Stimulated activated CD4-positive, alpha-beta T cell treated with anti-CD3 and anti-CD28 coated beads, Interleukin-1b, Interleukin-23, amount 100 ng/mL, for 4 hours (primary cell): ENCODE results near the gene RABGAP1L.
"Not testable (repeated sequence)": the region's sequence is repeated elsewhere in the genome, so short reads cannot be mapped to it uniquely, and the experiment has no call there.

Source experiments
- DNase-seq, 2 donors: peaks; one replicate each; pipeline ENCODE4 v3.0.0-alpha.2; 2020; ENCODE audit warnings: low read depth in 2 of 2

Gene RABGAP1L

GRCh38 chr1:174153085-174153824 lies 6.1 kb upstream of the RABGAP1L start:
- DNase-seq: no peak

GRCh38 chr1:174153825-174154107 lies 5.6 kb upstream of the RABGAP1L start:
- no peak for DNase-seq

- DNase-seq: no peak
Measured at GRCh38 chr1:174156437-174156836, 2.9 kb upstream of the RABGAP1L start.

- no peak for DNase-seq
Measured at GRCh38 chr1:174157157-174157806, 2.0 kb upstream of the RABGAP1L start.

- DNase-seq: no peak
Measured at GRCh38 chr1:174158767-174159251, 511 bp upstream of the RABGAP1L start.

GRCh38 chr1:174160109-174160473 lies 771 bp downstream of the RABGAP1L start:
- DNase-seq: no peak

GRCh38 chr1:174160603-174161002 lies 1.3 kb downstream of the RABGAP1L start:
- no peak for DNase-seq

GRCh38 chr1:174161813-174162212 lies 2.5 kb downstream of the RABGAP1L start:
- no peak for DNase-seq

GRCh38 chr1:174164826-174165225 lies 5.5 kb downstream of the RABGAP1L start:
- DNase-seq: no peak

GRCh38 chr1:174165471-174166137 lies 6.3 kb downstream of the RABGAP1L start:
- no peak for DNase-seq

- no peak for DNase-seq
Measured at GRCh38 chr1:174166530-174167264, 7.4 kb downstream of the RABGAP1L start.

GRCh38 chr1:174167265-174167803 lies 8.0 kb downstream of the RABGAP1L start:
- no peak for DNase-seq

GRCh38 chr1:174169342-174169741 lies 10.0 kb downstream of the RABGAP1L start:
- no peak for DNase-seq

GRCh38 chr1:174171073-174171472 lies 11.8 kb downstream of the RABGAP1L start:
- no peak for DNase-seq

- DNase-seq: no peak
Measured at GRCh38 chr1:174174461-174175329, 15.4 kb downstream of the RABGAP1L start.

- DNase-seq: not testable (repeated sequence)
Measured at GRCh38 chr1:174178459-174178858, 19.1 kb downstream of the RABGAP1L start.

GRCh38 chr1:174189428-174190062 lies 30.2 kb downstream of the RABGAP1L start:
- DNase-seq: no peak

- DNase-seq: no peak
Measured at GRCh38 chr1:174190691-174191199, 31.4 kb downstream of the RABGAP1L start.

GRCh38 chr1:174191349-174191862 lies 32.1 kb downstream of the RABGAP1L start:
- DNase-seq: no peak

- no peak for DNase-seq
Measured at GRCh38 chr1:174194461-174194860, 35.1 kb downstream of the RABGAP1L start.
